ENCODE data around the gene NEURL2.

NEURL2 gene

DNA sequence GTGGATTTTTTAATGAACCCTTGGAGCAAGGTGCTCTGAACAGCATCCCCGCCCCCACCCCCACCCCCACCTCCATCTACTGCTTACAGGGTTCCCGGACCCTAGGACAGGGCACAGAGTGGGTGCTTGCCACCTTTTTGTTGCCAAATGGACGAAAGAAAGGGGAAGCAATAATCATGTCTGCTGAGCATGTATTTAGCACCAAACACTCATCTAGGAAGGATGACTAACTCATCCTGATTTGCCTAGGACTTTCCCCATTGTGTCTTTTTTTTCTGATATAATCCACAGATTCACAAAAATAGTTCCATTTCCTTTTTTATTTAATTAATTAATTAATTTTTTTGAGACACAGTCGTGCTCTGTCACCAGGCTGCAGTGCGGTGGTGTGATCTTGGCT lies 22.1 kb upstream of the NEURL2 start:
- DNase-seq (ENCODE audit: low spot score) = no peak
- Histone ChIP-seq H2BK5ac (ENCODE audit: low read length) (no peak overlapping the region), H3K4me2 (ENCODE audit: insufficient read depth, low read length, poor library complexity, severe bottlenecking) (no peak overlapping the region), H3K36me3 (replicated peaks in 1 of 2; ENCODE audit: control insufficient read depth in 2 of 2, insufficient read depth in 2 of 2, low read length in 2 of 2) (peaks cover 10 to 21% of the 10 kb centered on the region in 2 donors), H3K9me3 (replicated peaks in 1 of 2; ENCODE audit: control insufficient read depth in 2 of 2, insufficient read depth in 1 of 2, low read depth in 1 of 2, low read length in 2 of 2) (no peaks in the 10 kb centered on the region), H3K18ac (ENCODE audit: low read length) (no peak overlapping the region), H2BK120ac (ENCODE audit: low read depth, low read length) (no peak overlapping the region), H2AFZ (ENCODE audit: low read length) (no peak overlapping the region), H3K79me1 (ENCODE audit: low read depth, low read length) (no peaks in the 10 kb centered on the region), H4K8ac (ENCODE audit: low read depth, low read length) (no peak overlapping the region), H3K27ac (replicated peaks; ENCODE audit: low read length) (no peak overlapping the region), H3K23ac (ENCODE audit: low read depth, low read length, poor library complexity) (no peak overlapping the region), H4K91ac (ENCODE audit: low read depth, low read length, poor library complexity) (no peak overlapping the region), H2AK5ac (ENCODE audit: low read depth, low read length) (no peak overlapping the region), H3K4me3 (ENCODE audit: low read length in 2 of 2) (no peak overlapping the region), H3K27me3 (ENCODE audit: control insufficient read depth in 3 of 3, insufficient read depth in 3 of 3, low read depth in 1 of 3, low read length in 3 of 3) (no peaks in the 10 kb centered on the region), H3K4me1 (ENCODE audit: control insufficient read depth in 2 of 2, insufficient read depth in 1 of 2, low read depth in 1 of 2, low read length in 2 of 2) (peaks cover 6 to 12% of the 10 kb centered on the region in 2 donors), H3K14ac (ENCODE audit: low read length) (no peak overlapping the region), H2BK15ac (ENCODE audit: low read length) (no peak overlapping the region), H2BK12ac (ENCODE audit: low read length) (no peak overlapping the region), H3K9ac (ENCODE audit: low read depth, low read length, poor library complexity) (no peak overlapping the region), H3K4ac (ENCODE audit: low read length) (no peak overlapping the region)
- no CpG with 5 or more reads among the region's 5 CpGs for WGBS, 2 donors (ENCODE audit: extremely low coverage in 2 of 2, insufficient read length in 2 of 2, insufficient replicate concordance in 1 of 2)

DNA sequence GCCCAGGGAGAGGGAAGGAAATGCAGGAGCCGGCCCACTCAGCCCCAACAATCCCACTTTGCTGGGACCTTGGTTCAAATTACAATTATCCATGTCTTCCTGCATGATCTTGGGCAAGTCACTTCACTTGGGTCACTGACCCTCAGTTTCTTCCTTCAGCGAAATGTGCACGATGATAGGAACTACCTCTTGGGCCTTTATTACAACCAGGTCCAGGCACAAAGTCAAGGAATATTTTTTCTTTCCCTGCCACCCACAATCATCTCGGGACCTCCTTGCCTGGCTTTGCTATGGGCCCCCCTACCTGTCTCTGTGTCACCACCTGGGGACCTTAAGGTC lies 21.3 kb upstream of the NEURL2 start:
- no peak overlapping the region for H4K91ac ChIP-seq (ENCODE audit: low read depth, low read length, poor library complexity)
- H2BK12ac ChIP-seq (ENCODE audit: low read length) = no peak overlapping the region
- H3K4ac ChIP-seq (ENCODE audit: low read length) = no peak overlapping the region
- H3K4me1 ChIP-seq (ENCODE audit: control insufficient read depth in 2 of 2, insufficient read depth in 1 of 2, low read depth in 1 of 2, low read length in 2 of 2) = peaks cover 6 to 12% of the 10 kb centered on the region in 2 donors
- H2AFZ ChIP-seq (ENCODE audit: low read length) = peak overlapping the region; percentile 92
- H3K27me3 ChIP-seq (ENCODE audit: control insufficient read depth in 3 of 3, insufficient read depth in 3 of 3, low read depth in 1 of 3, low read length in 3 of 3) = no peaks in the 10 kb centered on the region
- no peak overlapping the region for H2BK120ac ChIP-seq (ENCODE audit: low read depth, low read length)
- no peak overlapping the region for H3K9ac ChIP-seq (ENCODE audit: low read depth, low read length, poor library complexity)
- no peak overlapping the region for H4K8ac ChIP-seq (ENCODE audit: low read depth, low read length)
- H3K23ac ChIP-seq (ENCODE audit: low read depth, low read length, poor library complexity) = no peak overlapping the region
- no peak overlapping the region for H3K14ac ChIP-seq (ENCODE audit: low read length)
- H3K4me3 ChIP-seq (ENCODE audit: low read length in 2 of 2) = peak overlapping the region; percentile 54 to 68
- no peak overlapping the region for H2AK5ac ChIP-seq (ENCODE audit: low read depth, low read length)
- DNase-seq (ENCODE audit: low spot score) = no peak
- peak overlapping the region; percentile 20 for H2BK15ac ChIP-seq (ENCODE audit: low read length)
- no peaks in the 10 kb centered on the region for H3K79me1 ChIP-seq (ENCODE audit: low read depth, low read length)
- H3K9me3 ChIP-seq (replicated peaks in 1 of 2; ENCODE audit: control insufficient read depth in 2 of 2, insufficient read depth in 1 of 2, low read depth in 1 of 2, low read length in 2 of 2) = no peaks in the 10 kb centered on the region
- H3K27ac ChIP-seq (replicated peaks; ENCODE audit: low read length) = no peak overlapping the region
- H3K4me2 ChIP-seq (ENCODE audit: insufficient read depth, low read length, poor library complexity, severe bottlenecking) = peak overlapping the region; percentile 90
- H3K18ac ChIP-seq (ENCODE audit: low read length) = peak overlapping the region; percentile 84
- WGBS, 2 donors (ENCODE audit: extremely low coverage in 2 of 2, insufficient read length in 2 of 2, insufficient replicate concordance in 1 of 2) = no CpG with 5 or more reads among the region's 4 CpGs
- H3K36me3 ChIP-seq (replicated peaks in 1 of 2; ENCODE audit: control insufficient read depth in 2 of 2, insufficient read depth in 2 of 2, low read length in 2 of 2) = peaks cover 18 to 29% of the 10 kb centered on the region in 2 donors
- no peak overlapping the region for H2BK5ac ChIP-seq (ENCODE audit: low read length)

DNA sequence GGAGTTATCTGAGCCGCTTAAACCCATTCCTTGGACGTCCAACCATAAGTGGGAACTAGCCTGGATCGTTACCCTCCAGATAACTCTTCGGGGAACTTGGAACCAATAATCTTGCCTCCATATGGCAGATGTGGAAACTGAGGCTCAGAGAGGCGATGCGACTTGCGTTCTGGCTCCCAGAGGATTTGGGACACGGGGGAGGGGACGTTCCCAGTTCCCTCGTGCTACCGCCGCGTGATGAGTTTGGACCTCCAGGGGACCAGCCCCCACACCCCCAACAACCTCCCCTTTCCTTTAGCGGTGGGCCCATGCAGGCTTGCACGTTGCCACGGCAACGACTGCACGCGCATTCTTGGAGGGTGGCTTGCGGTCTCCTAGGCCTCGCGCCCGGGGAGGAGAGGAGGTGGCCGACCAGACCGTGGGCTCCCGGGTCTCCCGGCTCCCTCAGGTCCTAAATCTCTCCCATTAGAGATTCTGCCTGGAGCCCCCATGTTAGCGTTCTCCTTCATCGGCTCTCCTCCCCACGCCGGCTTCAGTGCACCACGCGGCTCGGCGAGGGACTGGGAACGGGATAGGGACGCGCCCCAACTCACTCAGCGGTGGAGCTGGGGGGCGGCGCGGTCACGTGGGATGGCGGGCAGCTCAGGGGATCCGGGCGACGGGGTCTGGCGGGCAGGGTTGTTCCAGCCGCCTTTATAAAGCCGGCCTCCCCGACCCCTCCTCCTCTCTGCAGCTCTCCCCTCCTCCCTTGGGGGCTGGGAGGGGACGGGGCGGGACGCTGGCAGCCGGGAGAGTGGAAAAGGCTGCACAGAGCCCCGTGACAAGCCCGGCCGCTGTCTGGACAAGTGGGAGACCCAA lies 20.7 kb upstream of the NEURL2 start, which contains the start of gene PLTP:
Gene PLTP, minus strand, starts transcription at position 670 of the 858 bp plus-strand sequence. CDS start 703 bp downstream, outside the sequence.
- Histone ChIP-seq H2BK15ac (ENCODE audit: low read length) (peak within 1 kb of the TSS; percentile 62), H2BK5ac (ENCODE audit: low read length) (peak within 1 kb of the TSS; percentile 88), H3K14ac (ENCODE audit: low read length) (peak within 1 kb of the TSS; percentile 98), H4K8ac (ENCODE audit: low read depth, low read length) (peak within 1 kb of the TSS; percentile 56), H2BK12ac (ENCODE audit: low read length) (peak within 1 kb of the TSS; percentile 14), H3K23ac (ENCODE audit: low read depth, low read length, poor library complexity) (peak within 1 kb of the TSS; percentile 98), H3K9ac (ENCODE audit: low read depth, low read length, poor library complexity) (peak within 1 kb of the TSS; percentile 96), H3K9me3 (replicated peaks in 1 of 2; ENCODE audit: control insufficient read depth in 2 of 2, insufficient read depth in 1 of 2, low read depth in 1 of 2, low read length in 2 of 2) (no peaks in the 10 kb centered on the region), H3K79me1 (ENCODE audit: low read depth, low read length) (no peaks in the 10 kb centered on the region), H2AFZ (ENCODE audit: low read length) (peak within 1 kb of the TSS; percentile 92), H3K4me1 (ENCODE audit: control insufficient read depth in 2 of 2, insufficient read depth in 1 of 2, low read depth in 1 of 2, low read length in 2 of 2) (peaks cover 6 to 12% of the 10 kb centered on the region in 2 donors), H3K4me3 (ENCODE audit: low read length in 2 of 2) (peak within 1 kb of the TSS; percentile 54 to 85), H2AK5ac (ENCODE audit: low read depth, low read length) (peak within 1 kb of the TSS; percentile 97), H3K18ac (ENCODE audit: low read length) (peak within 1 kb of the TSS; percentile 86), H3K4ac (ENCODE audit: low read length) (no peak within 1 kb of the TSS), H4K91ac (ENCODE audit: low read depth, low read length, poor library complexity) (no peak within 1 kb of the TSS), H3K27ac (replicated peaks; ENCODE audit: low read length) (peak within 1 kb of the TSS; percentile 94), H3K36me3 (replicated peaks in 1 of 2; ENCODE audit: control insufficient read depth in 2 of 2, insufficient read depth in 2 of 2, low read length in 2 of 2) (peaks cover 19 to 35% of the 10 kb centered on the region in 2 donors), H3K27me3 (ENCODE audit: control insufficient read depth in 3 of 3, insufficient read depth in 3 of 3, low read depth in 1 of 3, low read length in 3 of 3) (no peaks in the 10 kb centered on the region), H2BK120ac (ENCODE audit: low read depth, low read length) (peak within 1 kb of the TSS; percentile 35), H3K4me2 (ENCODE audit: insufficient read depth, low read length, poor library complexity, severe bottlenecking) (peak within 1 kb of the TSS; percentile 90)
- WGBS, 2 donors (ENCODE audit: extremely low coverage in 2 of 2, insufficient read length in 2 of 2, insufficient replicate concordance in 1 of 2) = no CpG with 5 or more reads among the region's 58 CpGs
- DNase-seq (ENCODE audit: low spot score) = peak; percentile 78

Data from neuronal stem cell (in vitro differentiated cells).